Cardiac fibroblast (primary cell): Measurements from ENCODE around the gene LRRC61.

Source experiments
- DNase-seq, 2 donors: peaks; one replicate each; pipeline versions ENCODE4 v3.0.0 to v3.0.0-alpha.2; 2010; ENCODE audit warnings: low read depth in 2 of 2
- H3K4me3 ChIP-seq, 2 donors: replicated peaks in 1 of 2; 1 replicate in 1 of 2; 2 replicates in 1 of 2; pipeline ENCODE4 v1.5.1; 2011; ENCODE audit warnings: low read depth in 2 of 2, low read length in 2 of 2, mild to moderate bottlenecking in 2 of 2, moderate library complexity in 1 of 2
- CTCF ChIP-seq: IDR thresholded peaks from one replicate; pipeline ENCODE4 v1.5.1; 2011; ENCODE audit warnings: low read depth, mild to moderate bottlenecking, low read length, inconsistent platforms

Gene LRRC61

GRCh38 chr7:150338166-150338829, 15.1 kb downstream of the LRRC61 start:
- TF ChIP-seq CTCF = no peak

GRCh38 chr7:150339409-150339809, 16.3 kb downstream of the LRRC61 start:
- TF ChIP-seq CTCF = no peak
- DNase-seq = no peak
- H3K4me3 ChIP-seq = peak overlapping the region; percentile 39 to 58

More at GRCh38 chr7:150338166-150338829, 15.1 kb downstream of the LRRC61 start:
- H3K4me3 ChIP-seq = peak overlapping the region in 1 of 2 donors; percentile 58
- no peak for DNase-seq

GRCh38 chr7:150340024-150340749, 17.0 kb downstream of the LRRC61 start:
- no peak for TF ChIP-seq CTCF
- H3K4me3 ChIP-seq = peak overlapping the region; percentile 50 to 58
- DNase-seq = peak; percentile 31 to 77

GRCh38 chr7:150340875-150341262, 17.7 kb downstream of the LRRC61 start:
- no peak for TF ChIP-seq CTCF
- peak overlapping the region; percentile 50 to 58 for H3K4me3 ChIP-seq
- DNase-seq = no peak

GRCh38 chr7:150341263-150342120, 18.3 kb downstream of the LRRC61 start, which contains the start of gene RARRES2:
RARRES2 (minus strand) TSS chr7:150341629; CDS start chr7:150340609, 1,020 bp downstream.
- H3K4me3 ChIP-seq = peak within 1 kb of the TSS; percentile 50 to 58
- DNase-seq = peak; percentile 32 to 79
- TF ChIP-seq CTCF = no peak

- no peak overlapping the region for H3K4me3 ChIP-seq
- no peak for DNase-seq
- no peak for TF ChIP-seq CTCF
These were observed 18.9 kb downstream of the LRRC61 start for GRCh38 chr7:150342121-150342408.
